Measurements from ENCODE around the gene VRK1.

- TF ChIP-seq CTCF (IDR thresholded peaks at IDR 0.05) = no peak
- TF ChIP-seq POLR2AphosphoS5 (IDR thresholded peaks at IDR 0.05) = no peak
- no peak for TF ChIP-seq EP300 (IDR thresholded peaks at IDR 0.05)
- TF ChIP-seq POLR2A (IDR thresholded peaks at IDR 0.05) = no peak
These were observed 24.3 kb upstream of the VRK1 start for GRCh38 chr14:96772929-96773328.

Measured in stomach (tissue), 4 donors.